Natural killer cell (primary cell): ENCODE data around the gene RAB23. TPM values are rescaled to one million over a fixed set of nuclear protein-coding genes. Genes with fewer than 3 reads are reported as not detected.

ENCODE experiments used
- ATAC-seq, 3 donors: fragments of 150-1000 bp in 2 of 3; fragments of 200-7000 bp in 1 of 3; cut with Tn5 transposase; 1 replicate in 1 of 3; 2 replicates in 2 of 3; pipeline ENCODE4 v1.10.0; 2021; ENCODE audit warnings: mild to moderate bottlenecking in 2 of 3, moderate library complexity in 2 of 3
- DNase-seq, 2 donors: peaks; one replicate each; pipeline versions ENCODE4 v3.0.0 to v3.0.0-alpha.2; 2013 to 2021; ENCODE audit warnings: mixed read lengths in 1 of 2
- H3K27ac ChIP-seq: one replicate; pipeline ENCODE4 v1.5.1; 2013; ENCODE audit warnings: mild to moderate bottlenecking, low read length
- H3K27me3 ChIP-seq: one replicate; pipeline ENCODE4 v1.6.1; 2013; ENCODE audit warnings: low read length; ENCODE audit not compliant: control insufficient read depth, insufficient read depth
- H3K36me3 ChIP-seq: one replicate; pipeline ENCODE4 v1.6.1; 2013; ENCODE audit warnings: low read length; ENCODE audit not compliant: control insufficient read depth, insufficient read depth
- H3K4me1 ChIP-seq: one replicate; pipeline ENCODE4 v1.6.1; 2013; ENCODE audit warnings: low read length; ENCODE audit not compliant: control insufficient read depth, insufficient read depth
- H3K4me3 ChIP-seq: one replicate; pipeline ENCODE4 v1.5.1; 2013; ENCODE audit warnings: low read length
- H3K9me3 ChIP-seq: one replicate; pipeline ENCODE4 v1.6.1; 2013; ENCODE audit warnings: low read length; ENCODE audit not compliant: control insufficient read depth, insufficient read depth
- H3K27ac Mint-ChIP-seq, 2 donors: one replicate each; pipeline ENCODE4 v1.8.0; 2022; ENCODE audit warnings: mild to moderate bottlenecking in 2 of 2, mixed read lengths in 2 of 2, moderate library complexity in 1 of 2
- H3K27me3 Mint-ChIP-seq, 2 donors: one replicate each; pipeline ENCODE4 v1.8.0; 2022; ENCODE audit warnings: low read depth in 2 of 2, mixed read lengths in 2 of 2
- H3K36me3 Mint-ChIP-seq: one replicate; pipeline ENCODE4 v1.8.0; 2022; ENCODE audit warnings: mixed read lengths
- H3K4me1 Mint-ChIP-seq, 2 donors: one replicate each; pipeline ENCODE4 v1.8.0; 2022; ENCODE audit warnings: mixed read lengths in 2 of 2
- H3K4me3 Mint-ChIP-seq: one replicate; pipeline ENCODE4 v1.8.0; 2022; ENCODE audit warnings: mild to moderate bottlenecking, moderate library complexity, mixed read lengths
- H3K9me3 Mint-ChIP-seq, 2 donors: one replicate each; pipeline ENCODE4 v1.8.0; 2022; ENCODE audit warnings: mixed read lengths in 2 of 2
- WGBS: methylation state at CpG from one replicate; pipeline ENCODE4 v1.1.7; 2013; ENCODE audit warnings: missing lambda C conversion rate; ENCODE audit not compliant: insufficient coverage; 5-methylcytosine and 5-hydroxymethylcytosine counted together
- intact Hi-C: fragments of 100-400 bp; cut with micrococcal nuclease; formaldehyde crosslinking; loops from one replicate; pipeline ENCODE4 v1.14.2; 2022
- total RNA-seq, 4 donors: library from RNA; stranded (reverse); fragments of 120-200 nt in 1 of 4; gene quantifications; one replicate each; pipeline versions ENCODE4 v1.2.3 to v1.2.4, GENCODE V29; 2013 to 2022
- TF ChIP-seq, protein P1 (sequence below): fragments of 200-600 bp; IDR thresholded peaks from one replicate; pipeline ENCODE4 v1.8.0; 2022; ENCODE audit warnings: antibody characterized with exemption

The RAB23 gene
- total RNA-seq = 1 to 10 TPM in 1 of 3 donors, under 1 TPM in 2; 0.31 to 1.3 (median 0.77) TPM
- 1.9 TPM for total RNA-seq (2013)

DNA sequence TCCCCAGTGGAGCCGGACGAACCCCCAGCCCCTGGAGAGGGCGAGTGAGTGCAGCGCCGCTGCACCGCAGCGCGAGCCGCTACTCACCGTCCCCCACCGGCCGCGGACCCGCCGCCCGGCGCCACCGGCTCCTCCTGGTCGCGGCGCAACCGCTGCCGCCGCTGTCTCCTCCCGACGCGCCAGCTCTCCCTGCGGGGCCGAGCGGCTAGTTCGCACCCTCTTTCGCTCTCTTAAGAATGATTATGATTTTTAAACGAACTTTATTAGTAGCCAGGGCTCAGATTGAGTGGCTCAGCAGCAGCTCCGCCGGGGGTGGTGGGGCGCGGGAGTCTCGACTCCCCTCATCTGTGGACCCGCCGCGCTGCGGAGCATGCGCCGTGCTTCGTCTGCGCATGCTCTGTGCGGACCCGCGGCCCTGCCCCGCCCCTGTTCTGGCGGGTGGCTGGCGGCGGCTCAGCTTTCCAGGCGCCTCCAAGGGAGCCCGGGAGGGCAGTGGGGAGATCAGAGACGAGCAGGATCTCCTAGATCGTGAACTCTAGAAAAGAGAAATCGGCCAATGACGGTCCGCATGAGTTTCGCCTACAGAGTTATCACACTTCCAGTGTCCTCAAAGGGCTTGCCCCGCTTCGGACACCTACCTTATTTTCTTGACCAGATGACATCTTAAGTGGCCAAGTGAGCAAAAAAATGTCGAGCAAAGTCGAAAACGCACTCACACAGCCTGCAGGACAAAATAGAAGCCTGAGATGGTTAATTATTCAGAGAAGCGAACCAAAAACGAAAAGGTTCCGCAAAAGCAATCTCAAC lies at the start of gene RAB23:
TSS of gene RAB23 (minus strand) at position 372 of the 807 bp plus-strand sequence. CDS start 11,927 bp downstream, outside the sequence.
- intact Hi-C loops = loop anchor here (1.0 to 5.0 kb wide), 3 partner anchors 50 to 175 kb away; partner anchors contain the start of genes BAG2 and KIAA1586
- H3K27ac Mint-ChIP-seq = peak within 1 kb of the TSS; percentile 82 to 94
- no peaks in the 10 kb centered on the region for H3K36me3 Mint-ChIP-seq
- H3K27me3 Mint-ChIP-seq = peaks cover 24 to 37% of the 10 kb centered on the region in 2 donors
- peak within 1 kb of the TSS; percentile 36 for H3K27ac ChIP-seq
- WGBS = under 1% methylated on average over 67 of the region's 69 CpGs
- peak within 1 kb of the TSS; percentile 98 for H3K4me3 ChIP-seq
- peak within 1 kb of the TSS; percentile 99 for H3K4me3 Mint-ChIP-seq
- ATAC-seq (peak; percentile 90 to 91 (median 91)), DNase-seq (peak; percentile 83 to 93)
- H3K4me1 Mint-ChIP-seq = peaks cover 11% of the 10 kb centered on the region in 2 donors
- peaks cover 11% of the 10 kb centered on the region for H3K27me3 ChIP-seq
- TF ChIP-seq, protein P1, sequence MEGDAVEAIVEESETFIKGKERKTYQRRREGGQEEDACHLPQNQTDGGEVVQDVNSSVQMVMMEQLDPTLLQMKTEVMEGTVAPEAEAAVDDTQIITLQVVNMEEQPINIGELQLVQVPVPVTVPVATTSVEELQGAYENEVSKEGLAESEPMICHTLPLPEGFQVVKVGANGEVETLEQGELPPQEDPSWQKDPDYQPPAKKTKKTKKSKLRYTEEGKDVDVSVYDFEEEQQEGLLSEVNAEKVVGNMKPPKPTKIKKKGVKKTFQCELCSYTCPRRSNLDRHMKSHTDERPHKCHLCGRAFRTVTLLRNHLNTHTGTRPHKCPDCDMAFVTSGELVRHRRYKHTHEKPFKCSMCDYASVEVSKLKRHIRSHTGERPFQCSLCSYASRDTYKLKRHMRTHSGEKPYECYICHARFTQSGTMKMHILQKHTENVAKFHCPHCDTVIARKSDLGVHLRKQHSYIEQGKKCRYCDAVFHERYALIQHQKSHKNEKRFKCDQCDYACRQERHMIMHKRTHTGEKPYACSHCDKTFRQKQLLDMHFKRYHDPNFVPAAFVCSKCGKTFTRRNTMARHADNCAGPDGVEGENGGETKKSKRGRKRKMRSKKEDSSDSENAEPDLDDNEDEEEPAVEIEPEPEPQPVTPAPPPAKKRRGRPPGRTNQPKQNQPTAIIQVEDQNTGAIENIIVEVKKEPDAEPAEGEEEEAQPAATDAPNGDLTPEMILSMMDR = no peak
- H3K4me1 ChIP-seq = peaks cover 7% of the 10 kb centered on the region
- no peaks in the 10 kb centered on the region for H3K9me3 Mint-ChIP-seq
- H3K36me3 ChIP-seq = no peaks in the 10 kb centered on the region
- no peaks in the 10 kb centered on the region for H3K9me3 ChIP-seq

DNA sequence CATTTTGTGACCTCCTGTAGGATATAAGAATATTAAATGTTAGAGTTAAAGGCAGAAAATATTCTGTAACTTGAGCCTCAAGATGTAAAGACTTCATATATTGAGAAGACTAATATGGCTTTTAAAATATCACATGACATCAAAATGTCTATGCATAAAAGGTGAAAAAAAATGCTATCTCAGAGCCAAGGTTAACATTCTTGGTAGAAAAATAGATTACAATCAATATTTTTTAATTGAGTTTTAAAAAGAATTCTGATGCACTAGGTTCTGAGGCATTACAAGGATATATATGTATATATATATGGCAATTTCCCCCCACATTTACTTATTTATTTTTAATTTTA lies 46.2 kb upstream of the RAB23 start:
- Histone ChIP-seq H3K9me3 (no peaks in the 10 kb centered on the region), H3K27me3 (no peaks in the 10 kb centered on the region), H3K36me3 (no peaks in the 10 kb centered on the region), H3K27ac (no peak overlapping the region), H3K4me1 (no peaks in the 10 kb centered on the region), H3K4me3 (no peak overlapping the region)
- DNase-seq (no peak), ATAC-seq (no peak)
- Mint-ChIP-seq H3K27ac (no peak overlapping the region), H3K36me3 (no peaks in the 10 kb centered on the region), H3K27me3 (peaks cover 14 to 21% of the 10 kb centered on the region in 2 donors), H3K9me3 (no peaks in the 10 kb centered on the region), H3K4me3 (no peak overlapping the region), H3K4me1 (no peaks in the 10 kb centered on the region)
- TF ChIP-seq, protein P1 = no peak
- intact Hi-C loops = loop anchor here (1.0 kb wide), 1 partner anchor 48 kb away; no protein-coding TSS in a partner anchor

DNA sequence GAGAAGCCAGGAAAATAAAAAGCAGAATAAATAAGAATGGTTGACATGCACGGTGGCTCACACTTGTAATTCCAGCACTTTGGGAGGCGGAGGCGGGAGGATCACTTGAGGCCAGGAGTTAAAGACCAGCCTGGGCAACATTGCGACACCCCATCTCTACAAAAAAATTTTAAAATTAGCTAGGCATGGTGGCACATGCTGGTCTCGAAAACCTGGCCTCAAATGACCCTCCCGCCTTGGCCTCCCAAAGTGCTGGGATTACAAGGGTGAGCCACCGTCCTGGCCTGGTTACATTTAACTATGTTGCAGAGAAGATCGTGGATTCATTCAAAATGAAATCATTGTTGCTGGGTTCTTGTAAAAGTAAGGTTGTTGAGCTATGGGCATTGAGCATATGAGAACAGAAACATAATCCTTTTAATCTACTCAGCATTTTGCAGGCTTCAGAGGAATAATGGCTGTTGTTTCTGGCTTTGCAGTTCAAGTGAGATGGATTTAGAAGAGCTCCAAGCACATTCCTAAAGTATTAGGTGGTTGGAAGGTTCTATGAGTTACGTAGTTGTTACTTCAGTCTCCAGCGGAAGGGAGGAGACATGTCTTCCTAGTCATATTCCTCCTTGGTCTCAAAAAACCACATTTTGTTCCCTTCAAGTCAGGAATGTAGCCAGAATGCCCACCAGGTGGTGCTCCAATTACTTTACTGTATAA lies 45.6 kb upstream of the RAB23 start:
- intact Hi-C loops = loop anchor here (1.0 kb wide), 1 partner anchor 49 kb away; no protein-coding TSS in a partner anchor
- Mint-ChIP-seq H3K36me3 (no peaks in the 10 kb centered on the region), H3K9me3 (no peaks in the 10 kb centered on the region), H3K27me3 (peaks cover 15 to 25% of the 10 kb centered on the region in 2 donors), H3K4me1 (no peaks in the 10 kb centered on the region), H3K4me3 (no peak overlapping the region), H3K27ac (no peak overlapping the region)
- H3K4me1 ChIP-seq = no peaks in the 10 kb centered on the region
- H3K27ac ChIP-seq = no peak overlapping the region
- no peak overlapping the region for H3K4me3 ChIP-seq
- H3K9me3 ChIP-seq = no peaks in the 10 kb centered on the region
- 87% methylated on average over 10 of the region's 10 CpGs for WGBS
- H3K27me3 ChIP-seq = no peaks in the 10 kb centered on the region
- DNase-seq (peak in 1 of 2 donors; percentile 65), ATAC-seq (peak in 2 of 3 donors; percentile 39 to 53)
- TF ChIP-seq, protein P1 = peak; percentile 34
- H3K36me3 ChIP-seq = no peaks in the 10 kb centered on the region
